ENCODE data around the gene FN1.

DNA sequence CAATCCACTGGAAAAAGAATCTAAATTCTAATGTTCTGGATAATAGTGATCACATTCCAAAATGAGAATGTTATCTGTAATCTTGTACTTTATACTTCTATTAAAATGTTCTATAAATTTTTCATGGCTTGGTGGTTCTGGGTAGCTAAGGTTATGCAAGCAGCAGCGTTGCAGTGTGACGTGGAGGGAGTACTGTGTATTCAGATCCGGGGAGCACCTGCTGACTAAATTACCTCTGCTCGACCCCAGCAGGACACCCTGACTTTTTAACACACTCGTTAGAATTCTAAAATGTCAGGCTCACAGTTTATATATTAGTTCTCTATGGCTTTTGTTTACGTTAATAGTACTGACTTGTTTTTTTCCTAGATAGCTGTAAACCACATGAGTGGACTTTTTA lies 111.1 kb downstream of the FN1 start:
- TF ChIP-seq, protein P1, sequence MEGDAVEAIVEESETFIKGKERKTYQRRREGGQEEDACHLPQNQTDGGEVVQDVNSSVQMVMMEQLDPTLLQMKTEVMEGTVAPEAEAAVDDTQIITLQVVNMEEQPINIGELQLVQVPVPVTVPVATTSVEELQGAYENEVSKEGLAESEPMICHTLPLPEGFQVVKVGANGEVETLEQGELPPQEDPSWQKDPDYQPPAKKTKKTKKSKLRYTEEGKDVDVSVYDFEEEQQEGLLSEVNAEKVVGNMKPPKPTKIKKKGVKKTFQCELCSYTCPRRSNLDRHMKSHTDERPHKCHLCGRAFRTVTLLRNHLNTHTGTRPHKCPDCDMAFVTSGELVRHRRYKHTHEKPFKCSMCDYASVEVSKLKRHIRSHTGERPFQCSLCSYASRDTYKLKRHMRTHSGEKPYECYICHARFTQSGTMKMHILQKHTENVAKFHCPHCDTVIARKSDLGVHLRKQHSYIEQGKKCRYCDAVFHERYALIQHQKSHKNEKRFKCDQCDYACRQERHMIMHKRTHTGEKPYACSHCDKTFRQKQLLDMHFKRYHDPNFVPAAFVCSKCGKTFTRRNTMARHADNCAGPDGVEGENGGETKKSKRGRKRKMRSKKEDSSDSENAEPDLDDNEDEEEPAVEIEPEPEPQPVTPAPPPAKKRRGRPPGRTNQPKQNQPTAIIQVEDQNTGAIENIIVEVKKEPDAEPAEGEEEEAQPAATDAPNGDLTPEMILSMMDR (IDR thresholded peaks at IDR 0.05): no peak
- TF ChIP-seq POLR2A (IDR thresholded peaks at IDR 0.05) (no peak), EP300 (IDR thresholded peaks at IDR 0.05) (no peak), POLR2AphosphoS5 (IDR thresholded peaks at IDR 0.05) (no peak)
